ENCODE results near the gene MFSD11.

GRCh38 chr17:76732734-76733617 is 4.9 kb upstream of the MFSD11 start:
- TF ChIP-seq POLR2A (IDR thresholded peaks at IDR 0.05) (no peak), CTCF (IDR thresholded peaks at IDR 0.05) (no peak), EP300 (IDR thresholded peaks at IDR 0.05; ENCODE audit: low read depth) (no peak), POLR2AphosphoS5 (IDR thresholded peaks at IDR 0.05) (no peak)
